ENCODE measurements around the gene RNF14.

RNF14 gene

DNA sequence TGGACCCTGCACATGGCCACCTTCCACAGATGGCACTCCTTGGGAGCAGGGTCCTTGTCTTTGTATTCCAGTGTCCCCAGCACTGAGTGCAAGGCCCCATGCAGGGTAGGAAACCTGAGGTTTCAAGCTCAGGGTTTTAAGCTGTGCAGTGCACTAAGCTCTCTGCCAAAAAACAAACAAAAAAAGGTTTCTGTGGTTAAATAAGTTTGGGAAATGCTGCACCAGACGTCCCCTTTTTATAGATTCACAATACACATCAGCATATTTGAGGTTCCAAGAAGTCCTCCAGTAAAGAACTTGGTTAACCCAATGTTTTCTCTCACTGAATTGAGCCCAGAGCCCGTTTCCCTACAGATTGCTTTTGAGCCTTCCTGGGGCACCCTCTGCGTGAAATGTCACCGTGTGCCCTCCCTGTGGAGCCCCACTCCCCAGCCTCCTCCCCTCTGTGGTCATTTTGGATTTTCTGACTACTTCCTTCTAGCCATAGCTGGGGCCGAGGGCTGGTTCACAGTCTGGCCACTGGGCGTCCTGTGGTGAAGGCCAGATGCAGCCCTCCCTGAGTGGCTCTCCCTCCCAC, 28.1 kb upstream of the RNF14 start:
- WGBS (ENCODE audit: extremely low coverage, insufficient coverage, insufficient read length), result no CpG with 5 or more reads among the region's 6 CpGs
- Histone ChIP-seq H3K27ac (ENCODE audit: low read depth, low read length) (no peak overlapping the region), H3K9me3 (ENCODE audit: insufficient read depth, low read depth, low read length) (no peaks in the 10 kb centered on the region), H4K12ac (ENCODE audit: low read depth, low read length) (no peak overlapping the region), H3K4me2 (ENCODE audit: low read length) (no peak overlapping the region), H4K91ac (ENCODE audit: low read depth, low read length) (no peak overlapping the region), H3K36me3 (ENCODE audit: control insufficient read depth in 1 of 2, insufficient read depth in 2 of 2, low read length in 2 of 2) (peaks cover 21 to 32% of the 10 kb centered on the region in 2 experiments), H3K18ac (ENCODE audit: low read length) (no peak overlapping the region), H2BK12ac (ENCODE audit: low read length) (no peak overlapping the region), H3K79me2 (ENCODE audit: control insufficient read depth, insufficient read depth, low read length, poor library complexity) (no peaks in the 10 kb centered on the region), H4K8ac (ENCODE audit: low read depth, low read length) (no peak overlapping the region), H3K23ac (ENCODE audit: low read length) (no peak overlapping the region), H2BK5ac (ENCODE audit: low read depth, low read length, poor library complexity) (no peak overlapping the region), H3K14ac (ENCODE audit: low read length) (no peak overlapping the region), H3K4ac (ENCODE audit: low read depth, low read length) (no peak overlapping the region), H2BK120ac (ENCODE audit: insufficient read depth, low read length, poor library complexity) (no peak overlapping the region), H2AK5ac (ENCODE audit: low read length) (no peak overlapping the region), H2AFZ (ENCODE audit: insufficient read depth, low read length, poor library complexity) (no peak overlapping the region), H3K4me3 (ENCODE audit: low read depth, low read length) (no peak overlapping the region), H3K79me1 (ENCODE audit: low read length) (no peaks in the 10 kb centered on the region), H3K4me1 (ENCODE audit: control insufficient read depth in 1 of 2, insufficient read depth in 2 of 2, low read length in 2 of 2) (no peaks in the 10 kb centered on the region), H3K27me3 (ENCODE audit: insufficient read depth, low read length) (no peaks in the 10 kb centered on the region), H3K9ac (ENCODE audit: low read length) (no peak overlapping the region)
- no peak for DNase-seq

DNA sequence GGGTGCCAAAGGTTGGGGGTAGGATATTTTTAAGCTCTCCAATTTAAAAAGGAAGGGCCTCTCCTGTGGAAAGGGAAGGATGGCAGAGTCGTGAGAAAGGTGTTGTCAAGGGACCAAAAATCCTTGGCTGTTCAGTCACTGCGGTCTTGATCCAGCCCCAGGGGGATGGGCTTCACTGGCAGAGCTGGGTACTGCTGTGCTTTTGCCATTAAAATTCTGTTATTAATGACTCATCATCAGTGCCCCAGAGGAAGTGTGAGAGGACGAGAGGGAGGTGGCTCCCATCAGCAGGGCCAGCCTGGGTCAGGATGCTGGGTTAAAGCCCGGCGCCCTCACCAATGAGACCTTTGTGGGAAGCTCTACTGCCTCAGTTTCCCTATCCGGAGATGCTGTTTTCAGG, 27.6 kb upstream of the RNF14 start:
- Histone ChIP-seq H2BK120ac (ENCODE audit: insufficient read depth, low read length, poor library complexity) (no peak overlapping the region), H3K27ac (ENCODE audit: low read depth, low read length) (no peak overlapping the region), H3K4me3 (ENCODE audit: low read depth, low read length) (no peak overlapping the region), H3K18ac (ENCODE audit: low read length) (no peak overlapping the region), H3K14ac (ENCODE audit: low read length) (no peak overlapping the region), H3K27me3 (ENCODE audit: insufficient read depth, low read length) (no peaks in the 10 kb centered on the region), H2AFZ (ENCODE audit: insufficient read depth, low read length, poor library complexity) (no peak overlapping the region), H3K4me2 (ENCODE audit: low read length) (no peak overlapping the region), H4K8ac (ENCODE audit: low read depth, low read length) (no peak overlapping the region), H3K36me3 (ENCODE audit: control insufficient read depth in 1 of 2, insufficient read depth in 2 of 2, low read length in 2 of 2) (peaks cover 18 to 29% of the 10 kb centered on the region in 2 experiments), H2BK12ac (ENCODE audit: low read length) (no peak overlapping the region), H4K91ac (ENCODE audit: low read depth, low read length) (no peak overlapping the region), H3K4me1 (ENCODE audit: control insufficient read depth in 1 of 2, insufficient read depth in 2 of 2, low read length in 2 of 2) (no peaks in the 10 kb centered on the region), H3K79me2 (ENCODE audit: control insufficient read depth, insufficient read depth, low read length, poor library complexity) (no peaks in the 10 kb centered on the region), H3K23ac (ENCODE audit: low read length) (no peak overlapping the region), H3K9ac (ENCODE audit: low read length) (no peak overlapping the region), H3K4ac (ENCODE audit: low read depth, low read length) (no peak overlapping the region), H4K12ac (ENCODE audit: low read depth, low read length) (no peak overlapping the region), H2AK5ac (ENCODE audit: low read length) (no peak overlapping the region), H3K9me3 (ENCODE audit: insufficient read depth, low read depth, low read length) (no peaks in the 10 kb centered on the region), H2BK5ac (ENCODE audit: low read depth, low read length, poor library complexity) (no peak overlapping the region), H3K79me1 (ENCODE audit: low read length) (no peaks in the 10 kb centered on the region)
- no CpG with 5 or more reads among the region's 6 CpGs for WGBS (ENCODE audit: extremely low coverage, insufficient coverage, insufficient read length)
- no peak for DNase-seq

DNA sequence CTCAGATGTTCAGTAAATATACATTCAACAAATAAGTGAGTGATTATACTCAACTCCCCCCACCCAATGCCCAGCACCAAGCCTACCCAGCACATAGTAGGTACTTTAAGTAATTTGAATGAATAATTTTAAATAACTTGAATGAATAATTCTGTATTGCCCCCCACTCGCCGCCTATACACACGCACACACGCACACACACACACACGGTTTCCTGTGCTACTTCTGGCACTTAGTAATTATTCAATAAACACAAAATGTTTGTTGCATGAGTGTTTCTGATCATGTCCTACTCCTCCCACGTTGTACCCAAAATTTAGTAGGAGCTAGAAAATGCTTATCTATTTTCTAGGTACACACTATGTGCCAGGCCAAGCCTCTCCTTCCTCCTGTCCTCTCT, 27.1 kb upstream of the RNF14 start:
- no peak overlapping the region for H4K91ac ChIP-seq (ENCODE audit: low read depth, low read length)
- H3K27ac ChIP-seq (ENCODE audit: low read depth, low read length), result no peak overlapping the region
- DNase-seq, result no peak
- no peak overlapping the region for H4K8ac ChIP-seq (ENCODE audit: low read depth, low read length)
- no peaks in the 10 kb centered on the region for H3K27me3 ChIP-seq (ENCODE audit: insufficient read depth, low read length)
- H3K4me3 ChIP-seq (ENCODE audit: low read depth, low read length), result no peak overlapping the region
- H3K18ac ChIP-seq (ENCODE audit: low read length), result no peak overlapping the region
- no peak overlapping the region for H3K4ac ChIP-seq (ENCODE audit: low read depth, low read length)
- no peak overlapping the region for H2BK120ac ChIP-seq (ENCODE audit: insufficient read depth, low read length, poor library complexity)
- no peak overlapping the region for H3K23ac ChIP-seq (ENCODE audit: low read length)
- no peak overlapping the region for H3K14ac ChIP-seq (ENCODE audit: low read length)
- no peak overlapping the region for H2BK5ac ChIP-seq (ENCODE audit: low read depth, low read length, poor library complexity)
- H2BK12ac ChIP-seq (ENCODE audit: low read length), result no peak overlapping the region
- no peak overlapping the region for H2AK5ac ChIP-seq (ENCODE audit: low read length)
- H3K79me2 ChIP-seq (ENCODE audit: control insufficient read depth, insufficient read depth, low read length, poor library complexity), result no peaks in the 10 kb centered on the region
- H2AFZ ChIP-seq (ENCODE audit: insufficient read depth, low read length, poor library complexity), result no peak overlapping the region
- H3K79me1 ChIP-seq (ENCODE audit: low read length), result no peaks in the 10 kb centered on the region
- H3K4me2 ChIP-seq (ENCODE audit: low read length), result no peak overlapping the region
- no peak overlapping the region for H4K12ac ChIP-seq (ENCODE audit: low read depth, low read length)
- WGBS (ENCODE audit: extremely low coverage, insufficient coverage, insufficient read length), result no CpG with 5 or more reads among the region's 6 CpGs
- H3K4me1 ChIP-seq (ENCODE audit: control insufficient read depth in 1 of 2, insufficient read depth in 2 of 2, low read length in 2 of 2), result no peaks in the 10 kb centered on the region
- peaks cover 14 to 25% of the 10 kb centered on the region in 2 experiments for H3K36me3 ChIP-seq (ENCODE audit: control insufficient read depth in 1 of 2, insufficient read depth in 2 of 2, low read length in 2 of 2)
- no peak overlapping the region for H3K9ac ChIP-seq (ENCODE audit: low read length)
- H3K9me3 ChIP-seq (ENCODE audit: insufficient read depth, low read depth, low read length), result no peaks in the 10 kb centered on the region

DNA sequence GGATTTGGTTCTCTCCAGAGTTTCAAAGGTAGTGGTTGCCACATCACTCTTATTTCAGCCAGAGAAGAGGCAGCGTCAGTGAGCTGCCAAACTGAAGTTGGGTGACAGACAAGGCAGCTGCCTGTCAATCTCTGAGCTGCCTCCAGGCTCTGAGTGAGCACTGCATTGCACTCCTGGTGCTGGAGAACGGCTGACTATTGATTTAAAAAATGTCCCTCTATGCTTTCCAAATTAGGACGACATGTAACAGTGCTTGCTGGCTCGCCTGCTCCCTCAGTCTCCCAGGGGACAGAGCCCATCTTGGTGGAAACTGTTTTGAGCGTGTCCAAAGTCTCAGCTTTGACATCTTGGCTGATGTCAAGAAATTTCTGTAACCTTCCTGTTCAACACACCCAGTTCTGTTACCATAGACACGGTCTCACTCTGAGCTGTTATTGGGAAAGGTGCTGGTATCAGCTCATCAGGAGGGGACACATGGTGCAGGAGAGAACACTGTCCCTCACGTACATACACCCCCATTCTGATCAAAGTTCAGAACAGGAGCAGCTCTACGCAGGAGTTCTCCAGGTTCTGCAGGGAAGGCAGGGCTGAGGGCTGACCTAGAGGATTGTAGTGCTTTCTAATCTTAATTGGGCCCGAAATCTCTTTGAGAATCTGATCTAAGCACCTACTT, 26.6 kb upstream of the RNF14 start:
- no peaks in the 10 kb centered on the region for H3K9me3 ChIP-seq (ENCODE audit: insufficient read depth, low read depth, low read length)
- no peak overlapping the region for H4K91ac ChIP-seq (ENCODE audit: low read depth, low read length)
- no peak overlapping the region for H3K4me3 ChIP-seq (ENCODE audit: low read depth, low read length)
- H4K8ac ChIP-seq (ENCODE audit: low read depth, low read length), result no peak overlapping the region
- no peak overlapping the region for H4K12ac ChIP-seq (ENCODE audit: low read depth, low read length)
- WGBS (ENCODE audit: extremely low coverage, insufficient coverage, insufficient read length), result no CpG with 5 or more reads among the region's 9 CpGs
- H2BK5ac ChIP-seq (ENCODE audit: low read depth, low read length, poor library complexity), result no peak overlapping the region
- no peak overlapping the region for H2BK12ac ChIP-seq (ENCODE audit: low read length)
- no peak overlapping the region for H2BK120ac ChIP-seq (ENCODE audit: insufficient read depth, low read length, poor library complexity)
- no peak overlapping the region for H3K9ac ChIP-seq (ENCODE audit: low read length)
- no peak overlapping the region for H2AK5ac ChIP-seq (ENCODE audit: low read length)
- H3K79me2 ChIP-seq (ENCODE audit: control insufficient read depth, insufficient read depth, low read length, poor library complexity), result no peaks in the 10 kb centered on the region
- DNase-seq, result no peak
- H3K23ac ChIP-seq (ENCODE audit: low read length), result no peak overlapping the region
- H3K27ac ChIP-seq (ENCODE audit: low read depth, low read length), result no peak overlapping the region
- H3K27me3 ChIP-seq (ENCODE audit: insufficient read depth, low read length), result no peaks in the 10 kb centered on the region
- no peak overlapping the region for H3K4me2 ChIP-seq (ENCODE audit: low read length)
- H2AFZ ChIP-seq (ENCODE audit: insufficient read depth, low read length, poor library complexity), result no peak overlapping the region
- no peak overlapping the region for H3K4ac ChIP-seq (ENCODE audit: low read depth, low read length)
- no peak overlapping the region for H3K14ac ChIP-seq (ENCODE audit: low read length)
- peaks cover 9 to 19% of the 10 kb centered on the region in 2 experiments for H3K36me3 ChIP-seq (ENCODE audit: control insufficient read depth in 1 of 2, insufficient read depth in 2 of 2, low read length in 2 of 2)
- H3K18ac ChIP-seq (ENCODE audit: low read length), result no peak overlapping the region
- no peaks in the 10 kb centered on the region for H3K4me1 ChIP-seq (ENCODE audit: control insufficient read depth in 1 of 2, insufficient read depth in 2 of 2, low read length in 2 of 2)
- H3K79me1 ChIP-seq (ENCODE audit: low read length), result no peaks in the 10 kb centered on the region
